GM12892 (cell line): ENCODE results near the gene KPNA6.
A peak's percentile ranks its signal among the peaks of the same experiment; 100 is the strongest.

Experiments used
- DNase-seq: peaks from one replicate; pipeline ENCODE4 v3.0.0; 2011; ENCODE audit not compliant: insufficient read length
- FAIRE-seq: peaks from 2 replicates; lab custom pipeline; 2011; peaks lifted over from hg19 to GRCh38; lab: Jason Lieb, UNC
- POLR2A ChIP-seq: IDR thresholded peaks from 2 replicates; pipeline ENCODE4 v1.6.1; 2011; ENCODE audit warnings: low read depth, low read length, control low read depth
- POLR2AphosphoS5 ChIP-seq: IDR thresholded peaks from 2 replicates; pipeline ENCODE4 v1.6.1; 2011; ENCODE audit warnings: low read depth, low read length, control low read depth
- TAF1 ChIP-seq: IDR thresholded peaks from 2 replicates; pipeline ENCODE4 v1.6.1; 2011; ENCODE audit warnings: low read depth, mild to moderate bottlenecking, control low read depth, low read length, borderline replicate concordance

The KPNA6 gene

GRCh38 chr1:32182060-32182459 lies 74.2 kb downstream of the KPNA6 start:
- TF ChIP-seq TAF1, result no peak
- no peak for TF ChIP-seq POLR2AphosphoS5
- TF ChIP-seq POLR2A, result no peak
- no peak for FAIRE-seq
- DNase-seq, result no peak

DNA sequence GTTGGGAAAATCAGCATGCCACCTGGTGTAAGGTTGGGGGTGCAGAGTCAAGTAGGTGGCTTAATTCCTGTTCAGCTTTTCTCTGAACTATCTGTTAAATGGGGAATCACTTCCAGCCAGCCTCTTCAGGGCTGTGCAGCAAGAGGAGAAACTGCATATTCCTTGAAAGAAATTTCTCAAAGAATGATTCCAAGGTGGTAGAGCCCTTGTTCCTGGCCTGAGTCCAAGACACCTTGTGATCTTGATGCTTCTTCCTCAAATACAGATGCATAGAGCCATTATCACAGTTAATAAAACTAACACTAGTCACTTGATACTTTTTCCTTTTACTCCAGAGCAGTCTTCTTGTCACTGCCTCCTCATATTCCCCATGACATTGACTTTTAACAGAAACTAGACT lies 76.8 kb downstream of the KPNA6 start:
- no peak for FAIRE-seq
- TF ChIP-seq POLR2A (no peak), POLR2AphosphoS5 (no peak), TAF1 (no peak)
- DNase-seq, result no peak

GRCh38 chr1:32186077-32186476 lies 78.2 kb downstream of the KPNA6 start:
- DNase-seq, result no peak
- no peak for FAIRE-seq
- TF ChIP-seq TAF1 (no peak), POLR2AphosphoS5 (no peak), POLR2A (no peak)

- no peak for TF ChIP-seq POLR2AphosphoS5
- TF ChIP-seq POLR2A, result no peak
- TF ChIP-seq TAF1, result no peak
- DNase-seq (no peak), FAIRE-seq (no peak)
Observed at GRCh38 chr1:32186491-32186890, 78.6 kb downstream of the KPNA6 start.

- no peak for FAIRE-seq
- DNase-seq, result no peak
- TF ChIP-seq TAF1 (no peak), POLR2AphosphoS5 (no peak), POLR2A (no peak)
Observed at GRCh38 chr1:32187850-32188249, 80.0 kb downstream of the KPNA6 start.

- DNase-seq (no peak), FAIRE-seq (no peak)
- TF ChIP-seq POLR2A, result no peak; the same call in 1 of the 2 replicates
- TF ChIP-seq TAF1, result no peak
- no peak for TF ChIP-seq POLR2AphosphoS5
Observed at GRCh38 chr1:32192220-32192948, 84.5 kb downstream of the KPNA6 start.

DNA sequence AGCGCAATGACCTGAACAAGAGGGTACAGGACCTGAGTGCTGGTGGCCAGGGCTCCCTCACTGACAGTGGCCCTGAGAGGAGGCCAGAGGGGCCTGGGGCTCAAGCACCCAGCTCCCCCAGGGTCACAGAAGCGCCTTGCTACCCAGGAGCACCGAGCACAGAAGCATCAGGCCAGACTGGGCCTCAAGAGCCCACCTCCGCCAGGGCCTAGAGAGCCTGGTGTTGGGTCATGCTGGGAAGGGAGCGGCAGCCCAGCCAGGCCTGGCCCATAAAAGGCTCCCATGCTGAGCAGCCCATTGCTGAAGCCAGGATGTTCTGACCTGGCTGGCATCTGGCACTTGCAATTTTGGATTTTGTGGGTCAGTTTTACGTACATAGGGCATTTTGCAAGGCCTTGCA lies 87.1 kb downstream of the KPNA6 start:
- DNase-seq, result no peak
- no peak for TF ChIP-seq POLR2A
- FAIRE-seq, result no peak

DNA sequence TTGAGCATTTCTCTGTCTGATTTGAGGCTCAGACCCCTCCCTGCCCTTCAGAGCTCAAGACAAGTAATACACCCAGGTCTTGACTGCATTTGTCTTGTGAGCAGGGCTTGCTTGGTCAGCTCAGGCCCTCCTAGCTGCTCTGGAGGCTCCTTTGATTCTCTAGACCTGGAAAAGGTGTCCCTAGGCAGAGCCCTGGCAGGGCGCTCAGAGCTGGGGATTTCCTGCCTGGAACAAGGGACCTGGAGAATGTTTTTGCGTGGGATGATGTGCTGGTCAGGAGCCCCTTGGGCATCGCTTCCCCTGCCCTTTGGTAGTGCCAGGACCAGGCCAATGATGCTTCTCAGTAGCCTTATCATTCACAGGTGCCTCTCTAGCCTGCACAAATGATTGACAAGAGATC lies 87.7 kb downstream of the KPNA6 start:
- no peak for FAIRE-seq
- DNase-seq, result no peak
- peak; percentile 36; the same call in 1 of the 2 replicates for TF ChIP-seq POLR2AphosphoS5
- TF ChIP-seq POLR2A, result no peak

DNA sequence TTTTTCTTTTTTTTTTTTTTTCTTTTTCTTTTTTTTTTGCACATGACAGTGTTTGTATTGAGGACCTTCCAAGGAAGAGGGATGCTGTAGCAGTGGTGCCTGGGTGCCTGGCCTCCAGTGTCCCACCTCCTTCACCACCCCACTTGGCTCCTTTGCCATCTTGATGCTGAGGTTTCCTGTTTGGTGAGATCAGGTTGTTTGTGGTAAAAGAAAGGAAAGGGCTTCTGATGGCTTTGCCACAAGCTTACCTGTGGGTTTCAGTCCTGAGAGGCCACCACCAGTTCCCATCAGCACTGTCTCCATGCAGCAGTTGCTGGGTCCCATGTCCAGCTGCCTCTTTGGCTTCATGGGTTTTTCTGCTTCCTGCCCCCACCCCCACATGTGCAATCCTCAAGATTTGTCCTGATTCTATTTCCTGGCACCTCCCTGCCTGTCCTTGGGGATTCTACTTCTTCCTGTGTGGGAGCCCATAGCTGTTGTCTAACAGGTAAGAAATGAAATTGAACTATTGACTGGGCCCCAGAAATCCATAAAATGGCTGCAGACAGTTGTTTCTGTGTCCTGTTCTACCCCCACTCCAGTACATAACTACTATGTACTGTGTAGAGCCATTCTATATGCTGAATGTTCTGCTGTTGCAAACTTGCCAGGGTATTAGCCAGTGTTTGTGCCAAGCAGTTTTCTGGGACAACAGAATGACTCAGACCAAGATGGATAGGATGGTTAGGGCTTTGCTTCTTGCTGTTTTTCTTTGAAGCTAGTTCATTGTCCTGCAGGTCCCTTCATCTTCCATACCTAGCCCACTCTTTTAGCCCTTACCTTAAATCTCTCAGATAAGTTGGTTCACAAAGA lies 88.3 kb downstream of the KPNA6 start:
- TF ChIP-seq POLR2A (no peak), TAF1 (no peak), POLR2AphosphoS5 (peak; percentile 27; the same call in 1 of the 2 replicates)
- FAIRE-seq, result no peak
- no peak for DNase-seq

GRCh38 chr1:32197074-32197473 lies 89.2 kb downstream of the KPNA6 start:
- TF ChIP-seq POLR2A, result no peak
- no peak; the same call in 1 of the 2 replicates for TF ChIP-seq POLR2AphosphoS5
- no peak for TF ChIP-seq TAF1
- no peak for FAIRE-seq
- no peak for DNase-seq

DNA sequence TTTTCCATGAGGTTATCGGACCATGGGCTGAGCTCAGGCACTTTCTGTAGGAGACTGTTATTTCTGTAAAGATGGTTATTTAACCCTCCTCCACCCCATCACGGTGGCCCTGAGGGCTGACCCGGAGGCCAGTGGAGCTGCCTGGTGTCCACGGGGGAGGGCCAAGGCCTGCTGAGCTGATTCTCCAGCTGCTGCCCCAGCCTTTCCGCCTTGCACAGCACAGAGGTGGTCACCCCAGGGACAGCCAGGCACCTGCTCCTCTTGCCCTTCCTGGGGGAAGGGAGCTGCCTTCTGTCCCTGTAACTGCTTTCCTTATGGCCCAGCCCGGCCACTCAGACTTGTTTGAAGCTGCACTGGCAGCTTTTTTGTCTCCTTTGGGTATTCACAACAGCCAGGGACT lies 90.0 kb downstream of the KPNA6 start:
- DNase-seq (no peak), FAIRE-seq (no peak)
- TF ChIP-seq POLR2AphosphoS5 (no peak), POLR2A (no peak), TAF1 (no peak)

DNA sequence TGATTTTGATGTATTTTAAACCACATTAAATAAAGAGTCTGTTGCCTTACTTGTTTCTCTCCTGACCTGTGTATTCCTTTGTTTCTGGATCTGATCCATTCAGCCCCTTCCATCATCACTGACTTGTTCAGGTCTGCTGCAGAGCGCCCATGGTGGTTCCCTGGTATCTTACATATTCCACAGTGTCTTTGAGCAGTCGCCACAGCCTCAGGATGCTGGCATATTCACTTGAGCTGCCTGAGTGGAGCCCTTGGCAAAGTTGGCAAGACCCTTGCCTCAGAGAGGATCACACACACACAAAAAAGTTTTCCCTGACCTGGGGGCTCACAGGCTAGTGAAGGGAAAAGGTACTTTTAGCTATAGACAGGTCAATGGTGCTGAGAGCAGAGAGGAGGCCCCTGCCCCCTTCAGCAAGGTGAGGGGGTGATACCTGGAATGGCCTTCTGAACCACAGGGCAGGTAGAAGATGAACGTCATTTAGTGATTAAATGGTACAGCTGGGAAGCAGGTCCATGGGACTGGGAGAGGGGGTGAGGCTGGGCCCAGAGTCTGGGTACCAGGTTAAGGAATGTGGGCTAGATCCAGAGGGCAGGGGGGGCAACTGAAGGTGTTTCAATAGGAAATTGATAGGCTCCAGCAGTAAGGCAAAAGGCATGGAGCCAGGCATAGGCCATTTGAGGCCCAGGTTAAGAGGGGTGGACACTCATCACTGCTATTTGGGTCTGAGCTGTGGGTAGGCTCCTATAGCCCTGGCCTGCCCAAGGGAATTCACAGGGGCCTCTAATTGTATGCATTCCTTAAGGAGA lies 90.6 kb downstream of the KPNA6 start:
- FAIRE-seq (no peak), DNase-seq (no peak)
- no peak; the same call in none of the 2 replicates for TF ChIP-seq POLR2AphosphoS5
- TF ChIP-seq POLR2A, result peak; percentile 45
- no peak for TF ChIP-seq TAF1
